ENCODE results near the gene PIAS1. TPM values are rescaled to one million over a fixed set of nuclear protein-coding genes. Genes with fewer than 3 reads are reported as not detected.
"Not testable (repeated sequence)": the region's sequence is repeated elsewhere in the genome, so short reads cannot be mapped to it uniquely, and the experiment has no call there.

PIAS1 gene
- total RNA-seq, 6 donors from 2014 or later = 44.7 to 114 (median 64.3) TPM

DNA sequence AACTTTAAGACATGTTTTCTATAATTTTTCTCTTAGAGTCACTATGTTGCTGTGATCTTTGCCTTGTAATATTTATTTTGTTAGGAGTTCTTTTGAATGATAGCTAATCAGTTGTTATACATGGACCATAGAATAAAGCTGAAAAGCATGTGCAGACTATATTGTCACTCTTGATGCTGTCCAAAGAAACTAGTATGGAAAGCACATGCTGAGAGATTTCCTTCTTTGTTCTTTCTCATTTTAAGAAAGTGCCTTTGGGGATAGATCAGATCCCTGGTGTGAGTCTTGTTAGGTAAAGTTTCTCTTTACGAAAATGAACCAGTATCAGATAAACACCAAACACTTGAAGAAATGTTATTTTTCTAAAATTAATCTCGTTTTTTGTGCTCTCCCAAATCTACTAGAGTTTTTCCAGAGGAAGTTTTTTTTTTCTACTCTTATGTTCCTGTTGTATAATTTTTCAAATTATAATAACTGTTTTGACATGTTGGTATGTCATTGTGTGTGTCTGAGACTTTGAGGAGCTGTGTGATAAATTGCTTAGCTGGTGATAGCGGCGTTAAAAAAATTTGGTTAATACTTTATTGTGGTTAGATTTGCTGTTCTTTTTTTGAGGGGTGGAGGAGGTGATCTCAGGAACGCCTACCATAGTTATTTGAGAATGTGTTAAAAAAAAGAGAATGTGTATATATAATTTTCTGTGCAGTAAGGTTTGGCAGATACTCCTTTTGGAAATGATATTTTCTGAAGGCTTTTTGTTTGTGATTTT, 2.2 kb downstream of the PIAS1 start:
- WGBS, 2 donors = 28 to 29% methylated on average over 5 of the region's 5 CpGs
- peaks cover 26 to 61% (median 38%) of the 10 kb centered on the region in 4 donors for H3K4me1 ChIP-seq
- no peaks in the 10 kb centered on the region for H3K9me3 ChIP-seq
- H3K4me3 ChIP-seq = peak overlapping the region in 3 of 4 donors; percentile 98 to 99 (median 98)
- peak overlapping the region in 1 of 4 donors; percentile 100 for H3K27ac ChIP-seq
- DNase-seq (no peak), ATAC-seq (ENCODE audit: low FRiP score in 2 of 2) (no peak)
- no peak for TF ChIP-seq EP300 (IDR thresholded peaks at IDR 0.05)
- no peak for TF ChIP-seq CTCF (IDR thresholded peaks at IDR 0.05)
- no peak for TF ChIP-seq POLR2A (IDR thresholded peaks at IDR 0.05)
- TF ChIP-seq POLR2AphosphoS5 (IDR thresholded peaks at IDR 0.05) = no peak
- H3K27me3 ChIP-seq = no peaks in the 10 kb centered on the region
- H3K36me3 ChIP-seq = no peaks in the 10 kb centered on the region

GRCh38 chr15:68057034-68057433, 2.9 kb downstream of the PIAS1 start:
- ATAC-seq (ENCODE audit: low FRiP score in 2 of 2) (no peak), DNase-seq (no peak)
- Histone ChIP-seq H3K36me3 (no peaks in the 10 kb centered on the region), H3K4me3 (peak overlapping the region in 1 of 4 donors; percentile 99), H3K27me3 (no peaks in the 10 kb centered on the region), H3K9me3 (no peaks in the 10 kb centered on the region), H3K27ac (peak overlapping the region in 1 of 4 donors; percentile 100), H3K4me1 (peaks cover 26 to 68% (median 39%) of the 10 kb centered on the region in 4 donors)
- no peak for TF ChIP-seq POLR2AphosphoS5 (IDR thresholded peaks at IDR 0.05)
- no peak for TF ChIP-seq POLR2A (IDR thresholded peaks at IDR 0.05)
- no peak for TF ChIP-seq CTCF (IDR thresholded peaks at IDR 0.05)

DNA sequence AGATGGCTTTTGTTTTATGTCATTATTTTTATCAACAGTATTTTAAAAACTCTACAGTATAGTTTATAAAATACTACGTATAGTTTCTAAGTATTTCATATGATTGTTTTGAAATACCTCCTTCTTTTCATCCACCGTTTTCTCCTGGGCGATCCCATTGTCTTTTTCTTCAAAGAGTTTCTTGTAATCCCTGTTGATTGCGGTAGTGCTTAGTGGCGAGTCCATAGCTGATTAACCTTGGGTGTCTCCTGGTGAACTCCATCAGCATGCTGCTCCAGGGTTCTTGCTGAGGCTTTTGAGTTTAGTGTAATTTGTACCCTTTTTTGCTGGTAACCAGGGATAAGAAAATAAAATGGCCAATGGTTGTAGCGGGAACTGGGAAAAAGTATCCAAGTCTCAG, 3.6 kb downstream of the PIAS1 start:
- 70 to 80% methylated on average over 6 of the region's 6 CpGs for WGBS, 2 donors
- Histone ChIP-seq H3K27ac (no peak overlapping the region), H3K27me3 (no peaks in the 10 kb centered on the region), H3K4me3 (no peak overlapping the region), H3K36me3 (no peaks in the 10 kb centered on the region), H3K9me3 (no peaks in the 10 kb centered on the region), H3K4me1 (peaks cover 27 to 71% (median 44%) of the 10 kb centered on the region in 4 donors)
- DNase-seq = no peak
- ATAC-seq (ENCODE audit: low FRiP score in 2 of 2) = no peak
- TF ChIP-seq CTCF (IDR thresholded peaks at IDR 0.05) (no peak), POLR2AphosphoS5 (IDR thresholded peaks at IDR 0.05) (no peak), POLR2A (IDR thresholded peaks at IDR 0.05) (no peak), EP300 (IDR thresholded peaks at IDR 0.05) (no peak)

- H3K4me3 ChIP-seq; DNase-seq; H3K36me3 ChIP-seq; H3K9me3 ChIP-seq; ATAC-seq (ENCODE audit: low FRiP score in 2 of 2); H3K27ac ChIP-seq; H3K27me3 ChIP-seq: not testable (repeated sequence)
- H3K4me1 ChIP-seq = peaks cover 30 to 76% (median 48%) of the 10 kb centered on the region in 4 donors
- WGBS, 2 donors = 97% methylated on average over 21 of the region's 21 CpGs
Measured at GRCh38 chr15:68058970-68059369, 4.9 kb downstream of the PIAS1 start.

DNA sequence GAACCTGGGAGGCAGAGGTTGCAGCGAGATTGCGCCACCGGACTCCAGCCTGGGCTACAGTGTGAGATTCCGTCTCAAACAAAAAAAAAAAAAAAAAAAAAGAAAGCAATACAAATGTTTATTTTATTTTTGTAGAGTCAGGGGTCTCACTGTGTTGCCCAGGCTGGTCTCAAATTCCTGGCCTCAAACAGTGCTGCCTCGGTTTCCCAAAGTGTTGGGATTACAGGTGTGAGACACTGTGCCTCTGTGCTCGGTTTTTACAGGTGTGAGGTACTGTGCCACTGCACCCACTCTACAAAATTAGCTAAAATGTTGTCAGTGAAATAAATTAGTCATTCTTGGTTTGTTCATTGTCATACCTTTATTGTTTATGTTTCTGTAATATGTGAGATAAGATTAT, 5.5 kb downstream of the PIAS1 start:
- ATAC-seq (ENCODE audit: low FRiP score in 2 of 2) (no peak), DNase-seq (no peak)
- no peaks in the 10 kb centered on the region for H3K27me3 ChIP-seq
- H3K9me3 ChIP-seq = no peaks in the 10 kb centered on the region
- H3K4me1 ChIP-seq = peaks cover 30 to 78% (median 49%) of the 10 kb centered on the region in 4 donors
- no peak overlapping the region for H3K4me3 ChIP-seq
- TF ChIP-seq POLR2A (IDR thresholded peaks at IDR 0.05) (no peak), EP300 (IDR thresholded peaks at IDR 0.05) (no peak)
- WGBS, 2 donors = 92 to 95% methylated on average over 6 of the region's 6 CpGs
- H3K36me3 ChIP-seq = no peaks in the 10 kb centered on the region
- no peak overlapping the region for H3K27ac ChIP-seq

- H3K27ac ChIP-seq = no peak overlapping the region
- ATAC-seq (ENCODE audit: low FRiP score in 2 of 2) = no peak
- no peaks in the 10 kb centered on the region for H3K9me3 ChIP-seq
- H3K27me3 ChIP-seq = no peaks in the 10 kb centered on the region
- 78 to 81% methylated on average over 2 of the region's 2 CpGs for WGBS, 2 donors
- no peak for TF ChIP-seq EP300 (IDR thresholded peaks at IDR 0.05)
- no peak for TF ChIP-seq CTCF (IDR thresholded peaks at IDR 0.05)
- peaks cover 24 to 69% (median 46%) of the 10 kb centered on the region in 4 donors for H3K4me1 ChIP-seq
- H3K4me3 ChIP-seq = no peak overlapping the region
- no peak for DNase-seq
- H3K36me3 ChIP-seq = peaks cover 0 to 3% (median 1%) of the 10 kb centered on the region in 4 donors
Measured at GRCh38 chr15:68061171-68061570, 7.1 kb downstream of the PIAS1 start.
